SK-N-MC (cell line): Measurements from ENCODE around the gene TMEM74B.

Experiments used
- DNase-seq: peaks from one replicate; pipeline ENCODE4 v3.0.0-alpha.2; 2011; ENCODE audit warnings: low read depth, low spot score
- H3K27ac ChIP-seq: fragments of 200-600 bp; sonication (generic); 2 replicates; pipeline ENCODE4 v1.5.1; 2016; ENCODE audit warnings: mixed run types
- H3K36me3 ChIP-seq: fragments of 200-600 bp; sonication (generic); 2 replicates; pipeline ENCODE4 v1.6.1; 2017; ENCODE audit warnings: antibody characterized with exemption, low read length, mixed read lengths; ENCODE audit not compliant: insufficient read depth
- H3K4me3 ChIP-seq: fragments of 200-600 bp; sonication (generic); 2 replicates; pipeline ENCODE4 v1.5.1; 2016
- H3K9ac ChIP-seq: fragments of 200-600 bp; sonication (generic); 2 replicates; pipeline ENCODE4 v1.8.0; 2017; ENCODE audit warnings: mixed run types, mixed read lengths; ENCODE audit not compliant: insufficient read length
- H3K9me3 ChIP-seq: fragments of 200-600 bp; sonication (generic); 2 replicates; pipeline ENCODE4 v1.6.1; 2017; ENCODE audit warnings: low read depth, mild to moderate bottlenecking, antibody characterized with exemption, low read length, moderate library complexity, mixed read lengths
- EZH2 ChIP-seq: fragments of 200-600 bp; sonication (generic); IDR thresholded peaks from one replicate; pipeline ENCODE4 v1.6.1; 2017; ENCODE audit warnings: antibody characterized with exemption
- FOXP2 ChIP-seq: optimal IDR thresholded peaks from 2 replicates; pipeline ENCODE3; 2011; ENCODE audit warnings: mild to moderate bottlenecking, moderate library complexity; ENCODE audit not compliant: insufficient read depth; ENCODE audit errors: extremely low read length, control extremely low read depth
- POLR2AphosphoS5 ChIP-seq: IDR thresholded peaks from 2 replicates; pipeline ENCODE4 v1.6.1; 2012; ENCODE audit warnings: mild to moderate bottlenecking, low read depth, low read length, borderline replicate concordance

Gene TMEM74B

GRCh38 chr20:1215386-1216170 is 30.8 kb upstream of the TMEM74B start:
- Histone ChIP-seq H3K4me3 (no peak overlapping the region), H3K9ac (no peak overlapping the region), H3K36me3 (no peaks in the 10 kb centered on the region), H3K9me3 (no peaks in the 10 kb centered on the region), H3K27ac (no peak overlapping the region)
- no peak for TF ChIP-seq EZH2
- TF ChIP-seq POLR2AphosphoS5: no peak
- TF ChIP-seq FOXP2: no peak
- no peak for DNase-seq

- H3K27ac ChIP-seq: no peak overlapping the region
- no peaks in the 10 kb centered on the region for H3K36me3 ChIP-seq
- H3K9ac ChIP-seq: no peak overlapping the region
- H3K4me3 ChIP-seq: no peak overlapping the region
- no peak for DNase-seq
- H3K9me3 ChIP-seq: no peaks in the 10 kb centered on the region
- TF ChIP-seq FOXP2: no peak
- TF ChIP-seq EZH2: no peak
- TF ChIP-seq POLR2AphosphoS5: no peak
These were observed 30.1 kb upstream of the TMEM74B start for GRCh38 chr20:1214838-1215261.

- Histone ChIP-seq H3K27ac (no peak overlapping the region), H3K36me3 (no peaks in the 10 kb centered on the region), H3K9ac (no peak overlapping the region), H3K4me3 (no peak overlapping the region), H3K9me3 (no peaks in the 10 kb centered on the region)
- no peak for DNase-seq
- TF ChIP-seq FOXP2: no peak
- TF ChIP-seq POLR2AphosphoS5: no peak
- TF ChIP-seq EZH2: no peak
These were observed 28.0 kb upstream of the TMEM74B start for GRCh38 chr20:1212607-1213396.

DNA sequence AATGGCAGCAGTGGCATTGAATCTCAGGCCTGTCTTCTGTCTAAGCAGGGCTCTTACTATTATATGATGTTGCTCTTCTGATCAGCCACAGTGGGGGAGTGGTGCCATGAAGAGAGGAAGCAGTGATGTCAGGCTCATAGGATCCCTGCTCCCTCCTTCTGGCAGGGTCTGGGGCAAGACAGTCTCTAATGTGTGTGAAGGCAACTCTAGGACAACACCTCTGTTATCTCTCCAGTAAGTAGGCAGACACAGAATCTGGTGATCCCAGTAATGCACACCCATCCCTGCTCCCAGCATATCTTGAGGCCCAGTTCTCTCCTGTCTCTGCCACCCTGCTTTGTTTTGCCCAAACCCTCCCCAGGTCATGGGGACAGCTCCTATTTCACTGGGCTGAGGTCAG is 27.2 kb upstream of the TMEM74B start:
- no peak overlapping the region for H3K4me3 ChIP-seq
- no peak overlapping the region for H3K9ac ChIP-seq
- TF ChIP-seq FOXP2 (no peak), POLR2AphosphoS5 (no peak), EZH2 (no peak)
- no peak overlapping the region for H3K27ac ChIP-seq
- H3K36me3 ChIP-seq: no peaks in the 10 kb centered on the region
- no peak for DNase-seq
- H3K9me3 ChIP-seq: no peaks in the 10 kb centered on the region

DNA sequence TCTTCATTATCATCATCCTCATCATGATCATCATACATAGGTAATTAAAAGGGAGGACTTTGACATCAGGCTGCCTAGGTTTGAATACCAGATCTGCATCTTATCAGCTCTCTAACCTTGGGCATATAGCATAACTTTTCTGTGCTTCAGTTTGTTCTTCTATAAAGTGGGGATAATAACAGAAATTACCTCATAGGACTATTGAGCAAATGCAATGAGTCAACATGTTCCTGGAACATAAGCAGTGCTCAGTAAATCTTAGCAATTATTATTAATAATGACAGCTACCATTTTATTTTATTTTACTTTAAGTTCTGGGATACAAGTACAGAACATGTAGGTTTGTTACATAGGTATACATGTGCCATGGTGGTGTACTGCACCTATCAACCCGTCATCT is 25.7 kb upstream of the TMEM74B start:
- Histone ChIP-seq H3K4me3 (no peak overlapping the region), H3K9ac (no peak overlapping the region), H3K9me3 (no peaks in the 10 kb centered on the region), H3K36me3 (no peaks in the 10 kb centered on the region), H3K27ac (no peak overlapping the region)
- no peak for DNase-seq
- no peak for TF ChIP-seq FOXP2
- TF ChIP-seq EZH2: no peak
- TF ChIP-seq POLR2AphosphoS5: no peak

DNA sequence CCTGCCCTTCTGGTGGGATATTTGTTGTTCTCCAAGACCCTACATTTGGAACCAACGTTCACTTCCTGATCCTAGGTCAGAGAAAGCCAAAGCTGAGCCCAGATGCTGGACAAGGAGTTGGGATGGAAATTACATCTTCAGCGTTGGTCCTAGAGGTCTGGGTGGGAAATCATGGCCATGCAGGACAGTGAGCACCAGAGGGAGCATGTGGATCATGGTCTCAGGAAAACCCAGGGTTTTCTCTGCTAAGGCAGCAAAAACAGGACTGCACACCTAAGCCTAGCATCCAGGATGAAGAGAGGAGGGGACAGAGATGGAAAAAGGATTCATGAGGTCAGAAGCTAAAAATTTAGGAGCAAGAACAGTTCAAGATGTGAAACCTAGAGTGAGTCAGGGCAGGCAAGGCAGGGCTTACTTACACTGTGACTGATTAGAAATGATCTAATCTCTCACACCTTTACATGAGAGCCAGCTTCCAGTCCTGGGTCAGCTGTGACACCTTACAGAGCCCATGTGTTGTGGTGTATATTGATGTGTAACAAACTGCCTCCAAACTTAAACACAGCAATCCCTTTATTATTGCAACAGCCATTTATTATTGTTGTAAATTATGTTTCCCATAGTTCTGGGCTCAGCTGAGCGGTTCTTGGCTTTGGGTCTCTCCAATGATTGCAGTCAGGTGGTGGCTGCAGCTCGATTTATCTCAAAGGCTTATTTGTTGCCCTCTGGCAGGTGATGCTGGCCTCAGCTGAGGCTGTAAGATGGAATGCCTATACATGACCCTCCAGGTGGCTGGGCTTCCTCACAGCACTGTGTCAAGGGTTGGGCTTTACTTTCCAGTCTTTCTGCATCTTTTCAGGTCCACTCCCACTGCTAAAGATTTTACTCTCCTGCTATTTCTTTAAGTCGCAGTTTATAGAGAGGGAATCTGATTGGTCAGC is 24.9 kb upstream of the TMEM74B start:
- Histone ChIP-seq H3K27ac (no peak overlapping the region), H3K4me3 (no peak overlapping the region), H3K36me3 (no peaks in the 10 kb centered on the region), H3K9me3 (no peaks in the 10 kb centered on the region), H3K9ac (no peak overlapping the region)
- DNase-seq: no peak
- no peak for TF ChIP-seq POLR2AphosphoS5
- TF ChIP-seq FOXP2: no peak
- no peak for TF ChIP-seq EZH2

GRCh38 chr20:1207293-1207878 is 22.6 kb upstream of the TMEM74B start:
- TF ChIP-seq FOXP2: no peak
- no peak for TF ChIP-seq EZH2
- TF ChIP-seq POLR2AphosphoS5: no peak
- Histone ChIP-seq H3K27ac (no peak overlapping the region), H3K9me3 (no peaks in the 10 kb centered on the region), H3K9ac (no peak overlapping the region), H3K4me3 (no peak overlapping the region), H3K36me3 (no peaks in the 10 kb centered on the region)
- DNase-seq: no peak
